HG02840 (cell line): ENCODE results near the gene ATP6V1D.
"Not testable (repeated sequence)": the region's sequence is repeated elsewhere in the genome, so short reads cannot be mapped to it uniquely, and the experiment has no call there.

ENCODE experiments used
- ATAC-seq: cut with Tn5 transposase; IDR thresholded peaks from one replicate; pipeline ENCODE4 v1.9.1; 2021; ENCODE audit warnings: mild to moderate bottlenecking, moderate library complexity, moderate number of reproducible peaks; ENCODE audit not compliant: unreplicated experiment, low FRiP score

ATP6V1D gene

DNA sequence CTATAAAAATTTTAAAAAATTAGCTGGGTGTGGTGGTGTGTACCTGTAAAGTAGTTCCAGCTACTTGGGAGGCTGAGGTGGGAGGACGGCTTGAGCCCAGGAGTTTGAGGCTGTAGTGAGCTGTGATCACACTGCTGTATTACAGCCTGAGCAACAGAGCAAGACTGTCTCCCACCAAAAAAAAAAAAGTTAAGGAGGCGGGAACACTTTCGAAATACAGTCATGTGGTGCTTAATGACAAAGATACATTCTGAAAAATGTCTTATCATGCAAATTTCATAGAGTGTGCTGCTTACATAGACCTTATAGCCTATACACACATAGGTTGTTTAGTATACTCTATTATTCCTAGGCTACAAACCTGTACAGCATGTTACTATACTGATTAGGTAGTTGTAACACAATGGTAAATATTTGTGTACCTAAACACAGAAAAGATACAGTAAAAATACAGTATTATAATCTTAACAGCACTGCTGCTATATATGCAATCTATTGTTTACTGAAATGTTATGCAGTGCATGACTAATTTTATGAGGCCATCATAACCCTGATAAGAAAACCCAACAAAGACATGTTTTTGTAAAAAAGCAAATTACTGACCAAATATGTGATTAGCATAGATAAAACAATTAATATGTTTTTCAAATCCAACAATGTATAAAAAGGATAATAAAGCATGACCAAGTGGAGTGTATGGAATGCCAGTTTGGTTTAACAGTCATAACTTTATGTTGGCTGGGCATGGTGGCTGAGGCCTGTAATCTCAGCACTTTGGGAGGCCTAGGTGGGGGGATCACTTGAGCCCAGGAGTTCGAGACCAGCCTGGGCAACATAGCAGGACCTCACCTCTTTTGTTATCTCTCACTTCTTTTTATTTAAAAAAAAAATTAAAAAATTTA is 11.9 kb upstream of the ATP6V1D start:
- no peak for ATAC-seq

DNA sequence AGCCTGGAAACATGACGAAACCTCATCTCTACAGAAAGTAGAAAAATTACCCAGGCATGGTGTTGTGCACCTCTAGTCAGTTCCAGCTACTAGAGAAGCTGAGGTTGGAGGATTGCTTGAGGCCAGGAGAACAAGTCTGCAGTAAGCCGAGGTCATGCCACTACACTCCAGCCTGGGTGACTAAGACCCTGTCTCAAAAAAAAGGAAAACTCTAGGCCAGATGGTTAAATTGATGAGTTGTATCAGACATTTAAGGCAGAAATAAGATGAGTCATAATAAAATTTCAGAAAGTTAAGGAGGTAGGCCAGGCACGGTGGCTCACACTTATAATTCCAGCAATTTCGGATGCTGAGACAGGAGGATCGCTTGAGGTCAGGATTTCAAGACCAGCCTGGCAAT is 11.2 kb upstream of the ATP6V1D start:
- ATAC-seq = no peak

DNA sequence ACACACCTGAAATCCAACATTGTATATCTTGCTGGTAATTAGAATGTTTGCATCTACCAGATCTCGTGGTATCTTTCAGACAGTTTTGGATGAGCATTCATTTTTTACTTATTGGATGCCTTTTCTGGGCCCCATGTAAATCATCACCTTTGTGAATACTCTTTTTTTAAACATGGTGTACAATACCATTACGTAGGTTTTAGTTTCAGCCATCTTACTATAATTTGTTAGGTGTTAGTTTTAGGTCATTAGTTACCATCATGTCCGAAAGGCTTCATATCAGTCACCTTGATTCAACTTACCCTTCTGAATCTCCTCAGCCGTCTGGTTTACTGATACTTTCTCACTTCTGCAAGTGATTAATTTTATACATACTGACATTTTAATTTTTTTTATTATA is 5.9 kb upstream of the ATP6V1D start:
- no peak for ATAC-seq

DNA sequence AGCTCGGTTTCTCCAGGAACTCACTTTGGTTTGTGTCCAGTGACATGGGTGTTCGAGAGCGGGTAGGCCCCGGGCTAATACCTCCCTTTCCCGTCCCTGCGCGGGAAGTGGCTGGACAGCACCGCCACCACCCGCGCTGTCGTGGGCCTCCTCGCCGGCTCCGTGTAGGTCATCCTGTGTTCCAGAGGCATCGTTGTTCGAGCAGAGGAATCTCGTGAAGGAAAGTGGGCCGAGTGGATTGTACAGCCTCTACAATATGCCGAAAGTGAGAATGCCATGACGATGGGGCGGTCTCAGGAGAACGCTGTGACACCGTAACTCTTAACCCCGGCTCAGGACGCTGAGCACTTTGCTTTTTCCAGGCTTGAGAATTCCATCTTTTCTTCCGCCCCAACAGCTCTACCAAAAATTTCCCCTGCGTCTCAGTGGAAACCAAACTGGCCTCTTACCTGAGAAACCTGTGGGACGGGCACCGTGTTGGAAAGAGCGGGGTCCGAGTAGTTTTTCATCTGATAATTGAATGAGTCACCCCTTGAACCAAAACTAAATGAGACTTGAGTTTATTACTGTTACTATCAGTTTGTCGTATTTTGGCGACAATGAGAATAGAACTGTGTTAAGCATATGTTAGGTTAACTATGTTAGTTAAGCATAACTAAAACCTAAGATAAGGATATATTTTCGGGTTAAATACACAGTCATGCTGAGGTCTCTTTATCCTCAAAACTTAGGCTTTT is 1.0 kb upstream of the ATP6V1D start:
- peak; percentile 29 for ATAC-seq

DNA sequence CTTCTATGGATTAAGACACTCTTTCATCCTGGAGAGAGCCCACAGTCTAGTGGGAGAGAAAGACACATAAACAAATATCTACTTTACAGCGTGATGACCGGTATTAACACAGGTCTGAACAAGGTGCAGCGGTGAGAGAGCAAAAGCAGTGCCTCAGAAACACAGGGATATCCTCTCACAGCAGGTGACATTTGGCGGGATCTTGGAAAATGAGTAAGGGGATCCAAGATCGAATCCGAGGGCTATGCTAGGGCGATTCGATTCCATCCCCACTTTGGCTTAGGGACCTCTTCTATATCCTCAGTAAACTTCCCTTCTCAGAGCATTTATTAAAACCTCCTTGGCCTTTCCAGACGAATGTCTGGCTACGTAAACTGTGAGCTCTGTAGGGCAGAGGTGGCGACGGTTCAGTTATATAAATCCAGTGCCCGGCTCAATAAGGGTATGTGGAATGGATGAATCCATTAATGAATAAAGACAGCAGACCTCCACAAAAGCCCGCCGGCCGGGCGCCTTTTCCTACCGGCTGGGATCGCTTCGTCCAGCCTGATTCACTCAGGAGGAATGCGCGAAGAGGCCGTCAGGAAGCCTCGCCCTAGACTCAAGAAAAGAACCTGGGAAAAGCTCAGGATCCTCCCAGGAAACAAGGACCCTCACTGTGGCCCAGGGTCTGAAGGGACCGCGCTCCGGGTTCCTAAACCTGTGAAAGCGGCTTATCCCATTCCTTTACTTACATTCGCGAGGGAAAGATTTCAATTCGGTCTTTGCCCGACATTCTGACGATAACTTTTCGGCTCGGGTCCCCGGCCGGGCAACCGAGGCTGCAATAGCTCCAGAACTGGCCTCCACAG is 455 bp downstream of the ATP6V1D start:
- no peak for ATAC-seq

DNA sequence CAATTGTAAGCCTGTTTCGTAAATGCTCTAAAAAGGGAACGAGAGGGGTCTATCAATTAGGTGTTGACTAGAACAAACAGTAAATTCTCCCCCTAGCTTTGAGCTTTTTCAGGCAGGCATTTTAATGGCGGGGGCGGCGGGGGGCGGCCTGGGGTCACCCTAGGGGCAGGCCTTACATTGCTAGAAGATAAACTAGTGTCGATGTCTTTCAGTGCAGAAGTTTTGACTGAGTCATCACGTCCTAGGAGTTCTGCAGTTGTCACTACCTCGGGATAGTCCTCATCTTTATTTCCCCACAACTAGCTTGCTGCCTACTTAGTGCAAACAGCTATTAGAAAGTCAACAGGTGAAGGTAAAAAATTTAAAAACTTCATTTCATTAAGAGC is 1.6 kb downstream of the ATP6V1D start:
- no peak for ATAC-seq

DNA sequence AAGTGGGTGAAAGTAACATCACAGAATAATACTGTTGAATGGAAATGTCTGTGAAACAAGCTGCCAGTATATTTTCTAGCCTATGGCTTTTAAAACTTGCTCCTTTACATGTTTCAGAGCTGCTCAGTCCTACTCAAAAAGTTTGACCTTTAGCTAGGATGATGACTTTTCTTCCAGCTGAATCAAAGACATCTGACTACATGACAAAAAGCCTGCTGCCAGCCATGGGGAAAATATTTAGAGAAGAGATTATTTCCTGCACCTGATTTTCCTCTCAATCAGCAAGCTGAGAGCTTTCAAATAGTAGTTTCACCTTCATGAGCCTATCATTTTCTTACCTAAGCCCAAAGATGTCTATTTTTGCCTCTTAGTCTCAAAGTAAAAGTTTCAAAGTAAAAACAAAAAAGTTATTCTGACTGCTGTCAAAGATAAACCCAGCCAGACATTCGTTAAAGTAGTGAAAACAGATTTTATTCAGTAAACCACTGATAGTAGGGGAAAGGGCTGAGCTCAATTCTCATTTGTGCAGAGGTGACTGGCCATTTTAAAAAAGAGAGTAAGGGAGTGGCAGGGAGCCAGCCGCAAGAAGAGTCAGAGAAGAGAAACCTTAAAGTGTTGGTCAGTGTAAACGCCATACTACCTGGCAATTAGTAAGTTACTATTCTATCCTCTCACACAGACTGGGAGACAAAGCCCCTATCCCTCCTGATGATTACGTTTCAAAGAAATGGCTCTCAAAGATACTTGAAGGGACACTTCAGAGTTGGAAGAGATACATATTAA is 2.2 kb downstream of the ATP6V1D start:
- no peak for ATAC-seq

DNA sequence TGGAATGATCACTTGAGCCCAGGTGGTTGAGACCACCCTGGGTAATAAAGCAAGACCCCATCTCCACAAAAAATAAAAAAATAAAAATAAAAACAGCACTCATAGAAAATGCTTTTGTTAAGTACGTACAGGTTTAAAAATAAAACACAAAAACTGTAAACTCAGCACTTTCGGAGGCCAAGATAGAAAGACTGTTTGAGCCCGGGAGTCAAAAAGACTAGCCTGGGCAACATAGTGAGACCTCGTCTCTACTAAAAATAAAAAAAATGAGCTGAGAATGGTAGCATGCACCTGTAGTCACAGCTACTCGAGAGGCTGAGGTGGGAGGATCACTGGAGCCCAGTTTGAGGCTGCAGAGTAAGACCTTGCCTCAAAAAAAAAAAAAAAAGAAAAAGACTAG is 7.5 kb downstream of the ATP6V1D start:
- no peak for ATAC-seq

DNA sequence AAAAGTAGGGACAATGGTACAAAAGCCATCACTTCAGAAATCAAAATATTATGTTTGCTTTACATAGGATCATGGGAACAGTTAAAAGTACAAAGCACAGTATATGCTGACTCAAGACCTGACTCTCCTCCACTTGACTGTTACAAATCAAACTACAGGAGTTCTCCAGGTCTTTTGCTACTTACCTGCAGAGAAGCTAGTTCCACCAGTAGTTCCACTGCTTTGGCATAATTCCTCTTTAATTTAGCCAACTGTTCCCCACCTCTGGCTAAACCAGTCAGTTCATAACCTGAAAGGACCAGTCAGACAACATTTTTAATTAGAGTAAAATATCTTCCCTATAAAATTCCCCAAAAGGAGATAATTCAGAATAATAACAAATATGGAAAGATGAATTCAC is 14.0 kb downstream of the ATP6V1D start:
- no peak for ATAC-seq

DNA sequence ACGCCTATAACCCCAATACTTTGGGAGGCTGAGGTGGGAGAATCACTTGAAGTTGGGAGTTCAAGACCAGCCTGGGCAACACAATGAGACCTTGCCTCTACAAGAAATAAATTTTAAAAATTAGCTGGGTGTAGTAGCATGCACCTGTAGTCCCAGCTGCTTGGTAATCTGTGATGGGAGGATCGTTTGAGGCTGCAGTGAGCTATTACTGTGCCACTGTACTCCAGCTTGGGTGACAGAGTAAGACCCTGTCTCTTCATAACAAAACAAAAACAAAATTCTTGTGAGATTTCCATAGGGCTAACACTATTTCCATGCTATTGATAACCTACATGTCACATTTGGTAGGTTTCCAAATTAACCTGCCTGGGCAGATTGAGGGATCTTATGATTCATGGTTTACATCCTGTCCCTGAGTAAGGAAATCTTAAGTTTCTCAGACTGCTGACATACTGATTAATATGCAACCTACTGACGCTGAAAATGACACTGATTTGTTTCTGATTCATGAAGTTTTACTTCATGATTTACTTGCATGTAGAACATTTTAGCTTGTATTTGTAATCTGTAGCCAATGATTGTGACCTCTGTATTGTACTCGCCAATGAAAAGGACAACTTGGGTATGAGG is 15.9 kb downstream of the ATP6V1D start:
- ATAC-seq = no peak

DNA sequence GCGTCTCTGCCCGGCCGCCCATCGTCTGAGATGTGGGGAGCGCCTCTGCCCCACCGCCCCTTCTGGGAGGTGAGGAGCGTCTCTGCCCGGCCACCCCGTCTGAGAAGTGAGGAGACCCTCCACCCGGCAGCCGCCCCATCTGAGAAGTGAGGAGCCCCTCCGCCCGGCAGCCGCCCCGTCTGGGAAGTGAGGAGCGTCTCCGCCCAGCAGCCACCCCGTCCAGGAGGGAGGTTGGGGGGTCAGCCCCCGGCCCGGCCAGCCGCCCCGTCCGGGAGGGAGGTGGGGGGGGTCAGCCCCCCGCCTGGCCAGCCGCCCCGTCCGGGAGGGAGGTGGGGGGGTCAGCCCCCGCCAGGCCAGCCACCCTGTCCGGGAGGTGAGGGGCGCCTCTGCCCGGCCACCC is 18.4 kb downstream of the ATP6V1D start:
- not testable (repeated sequence) for ATAC-seq

DNA sequence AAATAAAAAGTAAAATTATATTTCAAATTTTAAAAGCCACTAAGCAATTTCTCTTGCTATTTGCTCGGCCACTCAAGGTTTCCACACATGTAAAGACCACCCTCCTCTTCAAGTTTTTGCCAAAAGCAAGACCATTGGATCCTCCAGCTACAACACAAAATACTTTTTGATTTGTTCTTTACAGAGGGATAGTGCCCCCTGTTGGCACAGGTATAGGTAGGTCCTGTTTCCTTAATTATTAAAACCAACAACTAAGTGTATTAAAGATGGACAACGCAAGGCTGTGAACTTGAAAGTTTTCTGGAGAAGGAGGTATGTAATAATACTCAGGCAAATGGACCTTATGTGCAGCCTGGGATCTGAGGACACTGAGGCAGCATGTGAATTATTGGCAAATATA is 23.8 kb downstream of the ATP6V1D start:
- ATAC-seq = no peak

DNA sequence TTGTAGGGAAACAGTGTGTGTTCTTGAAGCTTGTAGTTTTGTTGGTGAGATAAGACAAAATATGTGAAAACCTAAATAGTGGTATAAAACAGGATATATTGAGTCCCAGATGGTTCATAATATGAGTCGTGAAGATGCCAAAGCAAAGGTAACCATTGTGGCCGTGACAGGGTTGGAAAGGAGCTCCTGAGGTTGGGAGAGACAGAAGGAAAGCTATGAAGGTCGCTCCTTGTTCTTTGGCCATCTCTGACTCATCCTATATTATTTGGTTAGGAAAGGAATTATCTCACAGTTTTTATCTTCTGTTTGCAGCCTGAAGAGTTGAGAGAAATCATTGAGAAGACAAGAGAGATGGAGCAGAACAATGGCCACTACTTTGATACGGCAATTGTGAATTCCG is 27.1 kb downstream of the ATP6V1D start:
- no peak for ATAC-seq

DNA sequence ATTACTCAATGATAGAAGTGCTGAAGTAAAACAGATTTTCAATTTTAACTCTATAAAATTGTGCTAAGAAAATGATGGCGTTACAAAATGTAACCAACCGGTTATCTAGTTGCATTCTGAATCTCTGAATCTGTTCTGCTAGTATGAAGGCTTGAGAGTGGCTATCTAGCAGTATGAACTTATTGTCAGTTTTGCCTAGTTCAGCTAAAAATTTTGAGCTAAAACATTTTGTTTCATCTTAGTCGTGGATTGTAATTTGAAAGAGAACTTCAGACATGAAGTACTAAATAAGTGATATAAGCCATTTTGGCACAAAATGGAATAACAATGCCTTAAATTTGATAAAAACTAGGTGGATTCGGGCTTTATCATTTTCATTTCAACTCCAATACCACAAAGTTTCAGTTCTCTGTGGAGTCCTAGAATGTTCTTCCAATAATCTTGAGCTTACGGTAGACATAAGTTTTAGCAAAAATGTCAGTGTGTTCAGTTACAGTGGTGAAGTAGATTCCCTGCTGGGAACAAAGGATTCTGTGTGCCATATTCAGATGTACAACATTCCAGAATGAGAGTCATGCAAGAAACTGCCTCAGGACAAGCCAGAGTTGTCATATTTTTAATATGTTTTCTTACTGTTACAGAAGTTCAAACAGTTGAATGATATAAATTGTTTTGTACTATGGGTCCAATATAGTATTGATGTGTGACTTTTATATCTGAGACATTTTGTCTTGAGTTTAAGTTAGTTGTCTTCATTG is 28.1 kb downstream of the ATP6V1D start:
- ATAC-seq = no peak

DNA sequence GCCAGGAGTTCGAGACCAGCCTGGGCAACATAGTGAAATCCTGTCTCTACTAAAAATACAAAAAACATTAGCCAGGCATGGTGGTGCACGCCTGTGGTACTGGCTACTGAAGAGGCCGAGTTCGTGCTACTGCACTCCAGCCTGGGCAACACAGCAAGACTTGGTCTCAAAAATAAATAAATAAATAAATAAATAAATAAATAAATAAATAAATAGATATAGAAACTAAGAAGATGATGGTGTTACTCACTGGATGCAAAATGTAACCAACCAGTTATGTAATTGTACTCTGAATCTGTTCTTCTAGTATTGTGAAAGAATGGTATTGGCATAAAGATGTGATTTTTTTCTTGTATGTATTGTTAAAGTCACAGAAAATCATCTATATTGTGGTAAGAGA is 29.9 kb downstream of the ATP6V1D start:
- ATAC-seq = not testable (repeated sequence)

DNA sequence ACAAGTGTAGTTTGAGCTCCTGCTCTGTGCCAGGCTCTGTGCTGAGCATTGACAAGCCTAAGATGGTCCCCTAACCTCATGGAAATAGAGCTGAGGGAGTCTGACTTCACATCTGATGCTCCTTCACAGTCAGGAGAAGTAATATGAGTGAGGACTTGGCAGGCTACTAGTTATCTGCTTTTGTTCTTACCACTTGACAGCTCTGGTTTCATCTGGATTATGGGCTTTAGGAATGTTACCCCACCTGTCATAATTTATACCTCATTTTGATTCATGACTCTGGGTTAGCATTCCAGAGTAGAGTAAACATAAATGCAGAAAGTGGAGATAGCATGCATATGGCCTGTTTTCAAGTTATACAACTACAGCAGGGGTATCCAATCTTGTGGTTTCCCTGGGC is 40.5 kb downstream of the ATP6V1D start:
- ATAC-seq = no peak

DNA sequence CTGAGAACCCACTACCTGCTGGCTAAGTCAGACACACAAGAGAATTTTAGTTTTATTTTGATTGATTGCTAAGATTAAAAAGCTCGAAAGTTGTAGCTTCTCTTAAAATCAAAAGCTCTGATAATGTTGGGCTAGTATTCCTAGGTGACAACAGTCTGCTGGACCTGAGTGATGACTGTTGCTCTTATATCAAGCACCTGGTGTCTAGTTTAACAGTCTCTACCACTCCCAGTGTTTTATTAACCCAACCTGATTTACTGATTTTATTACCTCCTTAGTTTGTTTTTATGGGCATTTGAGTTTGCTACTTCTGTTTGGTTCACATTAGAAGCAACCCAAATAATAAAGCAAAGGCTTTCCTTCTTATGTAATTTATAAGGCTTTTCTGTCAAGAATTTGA is 41.8 kb downstream of the ATP6V1D start:
- no peak for ATAC-seq

DNA sequence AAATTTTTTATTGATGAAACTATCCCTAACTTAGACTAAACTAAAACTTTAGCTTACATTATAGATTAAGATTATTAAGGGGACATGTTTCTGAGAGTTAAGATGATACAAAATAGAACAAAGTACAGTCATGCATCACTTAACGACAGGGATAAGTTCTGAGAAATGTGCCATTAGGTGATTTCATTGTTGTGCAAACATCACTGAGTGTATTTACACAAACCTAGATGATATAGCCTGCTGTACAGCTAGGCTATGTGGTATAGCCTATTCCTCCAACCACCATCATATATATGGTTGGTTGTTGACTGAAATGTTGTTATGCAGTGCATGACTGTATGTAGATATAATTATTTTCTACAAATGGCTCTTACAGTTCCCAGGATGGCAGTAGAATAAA is 46.5 kb downstream of the ATP6V1D start:
- no peak for ATAC-seq

DNA sequence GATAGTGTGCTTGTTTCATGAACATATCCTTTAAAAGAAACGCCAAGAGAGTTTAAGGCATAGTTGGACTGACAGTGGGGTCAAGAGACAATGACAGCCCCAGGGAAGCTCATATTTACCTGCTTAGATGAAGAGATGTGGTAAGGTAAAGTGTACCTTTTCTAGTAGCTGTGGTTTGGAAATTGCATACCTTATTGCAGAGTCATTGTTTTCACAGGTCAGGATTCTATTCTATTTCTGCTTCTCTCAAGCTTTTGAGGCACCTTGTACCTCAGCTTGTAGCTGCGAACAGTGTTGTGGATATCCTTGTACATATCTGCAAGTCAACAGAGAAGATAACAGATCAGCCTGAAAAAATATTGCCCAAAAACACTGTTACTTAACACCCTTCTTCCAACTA is 47.7 kb downstream of the ATP6V1D start:
- ATAC-seq = no peak
